Measurements from ENCODE around the gene TTLL12. TPM values are rescaled to one million over a fixed set of nuclear protein-coding genes. Genes with fewer than 3 reads are reported as not detected.

TTLL12 gene
- total and polyA plus RNA-seq, 2 experiments from 2014 or later: 46.7 to 147 TPM

- Histone ChIP-seq H3K27me3 (ENCODE audit: insufficient read depth) (no peaks in the 10 kb centered on the region), H2AFZ (no peak overlapping the region), H3F3A (replicated peaks; ENCODE audit: low read depth) (no peaks in the 10 kb centered on the region), H3K4me3 (no peak overlapping the region), H4K20me1 (replicated peaks; ENCODE audit: insufficient read depth) (0 out of 2 replicates have a peak, but pooled peaks cover 10% of the 10 kb centered on the region), H3K79me2 (replicated peaks; ENCODE audit: insufficient read depth) (no peaks in the 10 kb centered on the region), H3K9me2 (ENCODE audit: insufficient read depth) (no peaks in the 10 kb centered on the region), H3K4me2 (no peak overlapping the region), H3K36me3 (ENCODE audit: insufficient read depth) (peaks cover 4% of the 10 kb centered on the region; the same call in 1 of the 2 replicates), H3K27ac (ENCODE audit: low read depth) (no peak overlapping the region), H3K4me1 (ENCODE audit: insufficient read depth) (no peaks in the 10 kb centered on the region; the same call in 1 of the 2 replicates)
- Mint-ChIP-seq H3K27me3 (ENCODE audit: insufficient read depth, low read depth, poor library complexity) (peaks cover 3% of the 10 kb centered on the region), H3K4me1 (peaks cover 8% of the 10 kb centered on the region; the same call in 2 of the 3 replicates), H3K4me3 (no peak overlapping the region), H3K27ac (no peak overlapping the region), H3K36me3 (ENCODE audit: low read depth) (peaks cover 34% of the 10 kb centered on the region; the same call in 2 of the 3 replicates), H3K9me3 (no peaks in the 10 kb centered on the region)
- TF ChIP-seq ETS1 (IDR thresholded peaks at IDR 0.05) (no peak), CREB1 (CRISPR knock-in tag; IDR thresholded peaks at IDR 0.05; ENCODE audit: low read depth) (no peak), REST (IDR thresholded peaks at IDR 0.05; ENCODE audit: unreplicated experiment) (no peak), ZNF114 (CRISPR knock-in tag; IDR thresholded peaks at IDR 0.05) (no peak), EZH2phosphoT487 (IDR thresholded peaks at IDR 0.05; ENCODE audit: unreplicated experiment) (no peak), NANOG (IDR thresholded peaks at IDR 0.05; ENCODE audit: borderline replicate concordance) (no peak), POLR2AphosphoS5 (IDR thresholded peaks at IDR 0.05; ENCODE audit: low read depth) (no peak), STAT1 (IDR thresholded peaks at IDR 0.05; ENCODE audit: unreplicated experiment) (no peak), ZNF462 (CRISPR knock-in tag; IDR thresholded peaks at IDR 0.05) (no peak), EZH2 (IDR thresholded peaks at IDR 0.05; ENCODE audit: low read depth, unreplicated experiment) (no peak), JUNB (IDR thresholded peaks at IDR 0.05; ENCODE audit: unreplicated experiment) (no peak), ZNF331 (CRISPR knock-in tag; IDR thresholded peaks at IDR 0.05; ENCODE audit: low read depth) (no peak), CTCF (conservative IDR thresholded peaks at IDR 0.05; ENCODE audit: low read depth in 2 of 2) (no peak)
- DNase-seq (ENCODE audit: low spot score) (no peak), ATAC-seq (no peak)
Observed at GRCh38 chr22:43131773-43132501, 55.0 kb downstream of the TTLL12 start.

All from GM23338 (cell line).